Osteoblast (primary cell): ENCODE data around the gene GRIK4. TPM values are rescaled to one million over a fixed set of nuclear protein-coding genes. Genes with fewer than 3 reads are reported as not detected.

Source experiments
- DNase-seq: peaks from one replicate; pipeline ENCODE4 v3.0.0; 2011; ENCODE audit warnings: low spot score, mixed read lengths; ENCODE audit not compliant: insufficient read length; ENCODE audit errors: missing footprints
- H2AFZ ChIP-seq: 2 replicates; pipeline ENCODE4 v1.6.0; 2011; ENCODE audit warnings: mild to moderate bottlenecking, low read length
- H3K27ac ChIP-seq: 2 replicates; pipeline ENCODE4 v1.5.1; 2011; ENCODE audit warnings: mild to moderate bottlenecking, low read depth, low read length, moderate library complexity
- H3K27me3 ChIP-seq: 2 replicates; pipeline ENCODE4 v1.6.0; 2012; ENCODE audit warnings: mild to moderate bottlenecking, control low read depth, inconsistent platforms, low read length, moderate library complexity; ENCODE audit not compliant: insufficient read depth
- H3K36me3 ChIP-seq: 2 replicates; pipeline ENCODE4 v1.5.1; 2011; ENCODE audit warnings: mild to moderate bottlenecking, low read length, control low read depth, moderate library complexity; ENCODE audit not compliant: insufficient read depth
- H3K4me1 ChIP-seq: 2 replicates; pipeline ENCODE4 v1.5.1; 2011; ENCODE audit warnings: mild to moderate bottlenecking, low read length, control low read depth, moderate library complexity; ENCODE audit not compliant: insufficient read depth
- H3K4me2 ChIP-seq: 2 replicates; pipeline ENCODE4 v1.6.0; 2011; ENCODE audit warnings: mild to moderate bottlenecking, low read length; ENCODE audit not compliant: insufficient read depth
- H3K4me3 ChIP-seq: fragments of 200-600 bp; sonication (generic); 3 replicates; pipeline ENCODE4 v1.5.1; 2012; ENCODE audit warnings: mild to moderate bottlenecking, low read length, inconsistent platforms; ENCODE audit not compliant: insufficient read depth
- H3K79me2 ChIP-seq: 2 replicates; pipeline ENCODE4 v1.6.0; 2012; ENCODE audit warnings: mild to moderate bottlenecking, low read length, control low read depth, inconsistent platforms; ENCODE audit not compliant: insufficient read depth
- H3K9me3 ChIP-seq: 2 replicates; pipeline ENCODE4 v1.5.1; 2011; ENCODE audit warnings: low read depth, low read length, control low read depth
- H4K20me1 ChIP-seq: 2 replicates; pipeline ENCODE4 v1.6.0; 2012; ENCODE audit warnings: mild to moderate bottlenecking, low read length, control low read depth; ENCODE audit not compliant: insufficient read depth
- CTCF ChIP-seq: IDR thresholded peaks from 2 replicates; pipeline ENCODE4 v1.5.1; 2011; ENCODE audit warnings: mild to moderate bottlenecking, low read depth, low read length, moderate library complexity; ENCODE audit errors: extremely low read depth
- total RNA-seq: library from RNA; depleted of rRNA; stranded (reverse); fragments of >200 nt; gene quantifications from 2 replicates; pipeline ENCODE4 v1.2.3, GENCODE V29; 2012

The GRIK4 gene
- total RNA-seq, 1 donor, result under 0.01 TPM

GRCh38 chr11:120637131-120637530 lies 125.6 kb downstream of the GRIK4 start:
- H4K20me1 ChIP-seq, result no peaks in the 10 kb centered on the region
- no peak overlapping the region for H3K27ac ChIP-seq
- H3K27me3 ChIP-seq, result peaks cover 10% of the 10 kb centered on the region
- no peak overlapping the region for H3K4me2 ChIP-seq
- H3K4me1 ChIP-seq, result no peaks in the 10 kb centered on the region
- no peak for DNase-seq
- H3K4me3 ChIP-seq, result no peak overlapping the region
- TF ChIP-seq CTCF, result no peak
- H2AFZ ChIP-seq, result no peak overlapping the region
- H3K79me2 ChIP-seq, result no peaks in the 10 kb centered on the region
- H3K9me3 ChIP-seq, result no peaks in the 10 kb centered on the region
- H3K36me3 ChIP-seq, result no peaks in the 10 kb centered on the region

GRCh38 chr11:120642196-120642894 lies 130.8 kb downstream of the GRIK4 start:
- H3K27ac ChIP-seq, result no peak overlapping the region
- TF ChIP-seq CTCF, result no peak
- no peak overlapping the region for H2AFZ ChIP-seq
- H3K36me3 ChIP-seq, result no peaks in the 10 kb centered on the region
- H3K4me1 ChIP-seq, result no peaks in the 10 kb centered on the region
- H3K4me2 ChIP-seq, result no peak overlapping the region
- H3K9me3 ChIP-seq, result no peaks in the 10 kb centered on the region
- no peak for DNase-seq
- H3K27me3 ChIP-seq, result peaks cover 23% of the 10 kb centered on the region
- H3K4me3 ChIP-seq, result no peak overlapping the region
- no peaks in the 10 kb centered on the region for H3K79me2 ChIP-seq
- H4K20me1 ChIP-seq, result no peaks in the 10 kb centered on the region

GRCh38 chr11:120643284-120643683 lies 131.7 kb downstream of the GRIK4 start:
- no peak overlapping the region for H3K27ac ChIP-seq
- H3K27me3 ChIP-seq, result peaks cover 27% of the 10 kb centered on the region
- no peak for TF ChIP-seq CTCF

GRCh38 chr11:120645639-120646038 lies 134.1 kb downstream of the GRIK4 start:
- H3K79me2 ChIP-seq, result no peaks in the 10 kb centered on the region
- no peaks in the 10 kb centered on the region for H3K9me3 ChIP-seq
- H3K4me3 ChIP-seq, result no peak overlapping the region
- no peak for TF ChIP-seq CTCF
- DNase-seq, result no peak
- no peaks in the 10 kb centered on the region for H4K20me1 ChIP-seq
- H3K36me3 ChIP-seq, result no peaks in the 10 kb centered on the region
- H3K4me2 ChIP-seq, result no peak overlapping the region
- H3K4me1 ChIP-seq, result no peaks in the 10 kb centered on the region
- H2AFZ ChIP-seq, result no peak overlapping the region
- no peak overlapping the region for H3K27ac ChIP-seq
- peaks cover 22% of the 10 kb centered on the region for H3K27me3 ChIP-seq

More at GRCh38 chr11:120643284-120643683, 131.7 kb downstream of the GRIK4 start:
- no peak for DNase-seq
- no peaks in the 10 kb centered on the region for H4K20me1 ChIP-seq
- no peaks in the 10 kb centered on the region for H3K79me2 ChIP-seq
- H2AFZ ChIP-seq, result no peak overlapping the region
- no peaks in the 10 kb centered on the region for H3K9me3 ChIP-seq
- no peak overlapping the region for H3K4me3 ChIP-seq
- no peaks in the 10 kb centered on the region for H3K4me1 ChIP-seq
- no peak overlapping the region for H3K4me2 ChIP-seq
- no peaks in the 10 kb centered on the region for H3K36me3 ChIP-seq
